GM12892 (cell line): ENCODE results near the gene TFAP2C.

Source experiments
- POLR2A ChIP-seq: IDR thresholded peaks from 2 replicates; pipeline ENCODE4 v1.6.1; 2011; ENCODE audit warnings: low read depth, low read length, control low read depth
- POLR2AphosphoS5 ChIP-seq: IDR thresholded peaks from 2 replicates; pipeline ENCODE4 v1.6.1; 2011; ENCODE audit warnings: low read depth, low read length, control low read depth
- TAF1 ChIP-seq: IDR thresholded peaks from 2 replicates; pipeline ENCODE4 v1.6.1; 2011; ENCODE audit warnings: low read depth, mild to moderate bottlenecking, control low read depth, low read length, borderline replicate concordance

GRCh38 chr20:56616716-56617115 lies 12.4 kb upstream of the TFAP2C start:
- TF ChIP-seq POLR2AphosphoS5: no peak
- no peak for TF ChIP-seq POLR2A
- no peak for TF ChIP-seq TAF1
